Measurements from ENCODE around the gene BSPRY.
"Not testable (repeated sequence)": the region's sequence is repeated elsewhere in the genome, so short reads cannot be mapped to it uniquely, and the experiment has no call there.

The BSPRY gene

DNA sequence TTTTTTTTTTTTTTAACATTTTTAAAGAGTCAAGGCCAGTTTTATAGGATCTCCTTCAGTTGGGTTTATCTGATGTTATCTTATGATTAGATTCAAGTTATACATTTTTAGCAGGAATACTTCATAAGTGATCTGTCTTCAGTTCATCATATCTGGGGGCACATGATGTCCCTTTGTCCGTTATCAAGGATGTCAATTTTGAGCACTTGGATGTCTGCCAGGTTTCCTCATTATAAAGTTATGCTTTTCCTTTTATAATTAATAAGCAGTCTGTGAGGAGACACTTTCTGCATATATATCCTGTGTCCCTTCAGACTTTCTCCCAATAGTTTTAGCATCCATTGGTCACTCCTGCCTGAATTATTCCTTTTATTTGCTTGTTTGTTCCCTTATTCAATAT is 15.6 kb downstream of the BSPRY start (continued):
- no peak for TF ChIP-seq ZNF654 (tag by site-specific recombination; IDR thresholded peaks at IDR 0.05; ENCODE audit: low read depth)

DNA sequence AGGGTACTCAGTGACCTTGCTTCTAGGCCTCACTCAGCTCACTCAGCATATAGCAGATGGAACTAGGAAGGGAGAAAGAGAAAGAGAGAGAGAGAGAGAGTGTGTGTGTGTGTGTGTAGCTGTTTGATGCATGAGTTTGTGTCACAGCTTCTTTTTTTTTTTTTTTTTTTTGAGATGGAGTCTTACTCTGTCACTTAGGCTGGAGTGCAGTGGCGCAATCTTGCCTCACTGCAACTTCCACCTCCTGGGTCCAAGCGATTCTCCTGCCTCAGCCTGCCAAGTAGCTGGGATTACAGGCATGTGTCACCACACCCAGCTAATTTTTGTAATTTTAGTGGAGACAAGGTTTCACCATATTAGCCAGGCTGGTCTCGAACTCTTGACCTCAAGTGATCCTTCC is 16.3 kb downstream of the BSPRY start:
- H3K4me1 ChIP-seq (ENCODE audit: control insufficient read depth, insufficient read depth, low read length); H3K9me3 ChIP-seq (ENCODE audit: control insufficient read depth, insufficient read depth, low read depth, low read length); H3K4me3 ChIP-seq (ENCODE audit: low read depth, low read length); H3K36me3 ChIP-seq (ENCODE audit: control insufficient read depth in 2 of 2, insufficient read depth in 1 of 2, low read length in 2 of 2); CTCF ChIA-PET; H3K27ac ChIP-seq (ENCODE audit: extremely low read depth, low read depth, low read length): not testable (repeated sequence)
- POLR2A ChIA-PET = interaction anchor here (0.7 to 1.9 kb wide), 3 partner anchors 25 to 144 kb away, joined by 4 to 10 read pairs (median 6); partner anchors contain the start of gene WDR31

DNA sequence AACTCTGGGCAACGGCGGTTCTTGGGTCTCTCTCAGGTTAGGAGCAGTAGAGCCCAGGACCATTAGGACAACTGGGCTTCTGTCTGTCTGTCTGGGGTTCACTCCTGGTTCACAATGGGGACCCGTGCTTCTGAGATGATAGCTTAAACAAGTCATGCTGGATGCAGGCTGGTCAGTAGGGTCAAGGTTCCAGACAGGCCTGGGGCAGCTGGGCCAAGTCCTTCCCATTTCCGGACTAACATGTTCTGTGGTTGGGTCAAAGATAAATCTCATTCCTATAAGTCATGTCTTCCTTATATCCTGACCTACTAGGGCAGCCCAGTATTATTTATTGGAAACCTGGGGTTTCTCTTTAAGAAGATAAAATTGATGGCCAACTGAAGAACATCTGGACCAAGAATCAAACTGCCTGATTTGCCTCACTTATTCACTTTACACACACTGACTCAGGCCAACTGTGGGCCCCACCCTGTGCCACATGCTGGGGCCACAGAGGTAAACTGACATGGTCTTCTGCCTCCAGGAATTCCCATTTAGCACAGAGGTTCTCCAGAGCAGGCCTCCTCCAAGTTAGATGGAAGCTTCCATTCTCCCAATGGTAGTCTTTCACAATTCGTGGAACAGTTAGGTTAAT is 19.1 kb downstream of the BSPRY start:
- no peak overlapping the region for H3K4me3 ChIP-seq (ENCODE audit: low read depth, low read length)
- POLR2A ChIA-PET = no interaction called here
- H3K36me3 ChIP-seq (ENCODE audit: control insufficient read depth in 2 of 2, insufficient read depth in 1 of 2, low read length in 2 of 2) = peaks cover 0 to 11% of the 10 kb centered on the region in 2 experiments; a peak in 1 of 3 replicates
- H3K27ac ChIP-seq (ENCODE audit: extremely low read depth, low read depth, low read length) = no peak overlapping the region
- H3K4me1 ChIP-seq (ENCODE audit: control insufficient read depth, insufficient read depth, low read length) = no peaks in the 10 kb centered on the region
- CTCF ChIA-PET = interaction anchor here (0.7 kb wide), 1 partner anchor 130 kb away, joined by 4 read pairs; no protein-coding TSS in a partner anchor
- no peaks in the 10 kb centered on the region for H3K9me3 ChIP-seq (ENCODE audit: control insufficient read depth, insufficient read depth, low read depth, low read length)
- TF ChIP-seq, protein P1, sequence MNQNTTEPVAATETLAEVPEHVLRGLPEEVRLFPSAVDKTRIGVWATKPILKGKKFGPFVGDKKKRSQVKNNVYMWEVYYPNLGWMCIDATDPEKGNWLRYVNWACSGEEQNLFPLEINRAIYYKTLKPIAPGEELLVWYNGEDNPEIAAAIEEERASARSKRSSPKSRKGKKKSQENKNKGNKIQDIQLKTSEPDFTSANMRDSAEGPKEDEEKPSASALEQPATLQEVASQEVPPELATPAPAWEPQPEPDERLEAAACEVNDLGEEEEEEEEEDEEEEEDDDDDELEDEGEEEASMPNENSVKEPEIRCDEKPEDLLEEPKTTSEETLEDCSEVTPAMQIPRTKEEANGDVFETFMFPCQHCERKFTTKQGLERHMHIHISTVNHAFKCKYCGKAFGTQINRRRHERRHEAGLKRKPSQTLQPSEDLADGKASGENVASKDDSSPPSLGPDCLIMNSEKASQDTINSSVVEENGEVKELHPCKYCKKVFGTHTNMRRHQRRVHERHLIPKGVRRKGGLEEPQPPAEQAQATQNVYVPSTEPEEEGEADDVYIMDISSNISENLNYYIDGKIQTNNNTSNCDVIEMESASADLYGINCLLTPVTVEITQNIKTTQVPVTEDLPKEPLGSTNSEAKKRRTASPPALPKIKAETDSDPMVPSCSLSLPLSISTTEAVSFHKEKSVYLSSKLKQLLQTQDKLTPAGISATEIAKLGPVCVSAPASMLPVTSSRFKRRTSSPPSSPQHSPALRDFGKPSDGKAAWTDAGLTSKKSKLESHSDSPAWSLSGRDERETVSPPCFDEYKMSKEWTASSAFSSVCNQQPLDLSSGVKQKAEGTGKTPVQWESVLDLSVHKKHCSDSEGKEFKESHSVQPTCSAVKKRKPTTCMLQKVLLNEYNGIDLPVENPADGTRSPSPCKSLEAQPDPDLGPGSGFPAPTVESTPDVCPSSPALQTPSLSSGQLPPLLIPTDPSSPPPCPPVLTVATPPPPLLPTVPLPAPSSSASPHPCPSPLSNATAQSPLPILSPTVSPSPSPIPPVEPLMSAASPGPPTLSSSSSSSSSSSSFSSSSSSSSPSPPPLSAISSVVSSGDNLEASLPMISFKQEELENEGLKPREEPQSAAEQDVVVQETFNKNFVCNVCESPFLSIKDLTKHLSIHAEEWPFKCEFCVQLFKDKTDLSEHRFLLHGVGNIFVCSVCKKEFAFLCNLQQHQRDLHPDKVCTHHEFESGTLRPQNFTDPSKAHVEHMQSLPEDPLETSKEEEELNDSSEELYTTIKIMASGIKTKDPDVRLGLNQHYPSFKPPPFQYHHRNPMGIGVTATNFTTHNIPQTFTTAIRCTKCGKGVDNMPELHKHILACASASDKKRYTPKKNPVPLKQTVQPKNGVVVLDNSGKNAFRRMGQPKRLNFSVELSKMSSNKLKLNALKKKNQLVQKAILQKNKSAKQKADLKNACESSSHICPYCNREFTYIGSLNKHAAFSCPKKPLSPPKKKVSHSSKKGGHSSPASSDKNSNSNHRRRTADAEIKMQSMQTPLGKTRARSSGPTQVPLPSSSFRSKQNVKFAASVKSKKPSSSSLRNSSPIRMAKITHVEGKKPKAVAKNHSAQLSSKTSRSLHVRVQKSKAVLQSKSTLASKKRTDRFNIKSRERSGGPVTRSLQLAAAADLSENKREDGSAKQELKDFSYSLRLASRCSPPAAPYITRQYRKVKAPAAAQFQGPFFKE (tag by site-specific recombination; IDR thresholded peaks at IDR 0.05; ENCODE audit: borderline replicate concordance) = no peak
- TF ChIP-seq REPIN1 (tag by site-specific recombination; IDR thresholded peaks at IDR 0.05; ENCODE audit: low read depth) (no peak), ZFP69B (tag by site-specific recombination; IDR thresholded peaks at IDR 0.05) (no peak)

DNA sequence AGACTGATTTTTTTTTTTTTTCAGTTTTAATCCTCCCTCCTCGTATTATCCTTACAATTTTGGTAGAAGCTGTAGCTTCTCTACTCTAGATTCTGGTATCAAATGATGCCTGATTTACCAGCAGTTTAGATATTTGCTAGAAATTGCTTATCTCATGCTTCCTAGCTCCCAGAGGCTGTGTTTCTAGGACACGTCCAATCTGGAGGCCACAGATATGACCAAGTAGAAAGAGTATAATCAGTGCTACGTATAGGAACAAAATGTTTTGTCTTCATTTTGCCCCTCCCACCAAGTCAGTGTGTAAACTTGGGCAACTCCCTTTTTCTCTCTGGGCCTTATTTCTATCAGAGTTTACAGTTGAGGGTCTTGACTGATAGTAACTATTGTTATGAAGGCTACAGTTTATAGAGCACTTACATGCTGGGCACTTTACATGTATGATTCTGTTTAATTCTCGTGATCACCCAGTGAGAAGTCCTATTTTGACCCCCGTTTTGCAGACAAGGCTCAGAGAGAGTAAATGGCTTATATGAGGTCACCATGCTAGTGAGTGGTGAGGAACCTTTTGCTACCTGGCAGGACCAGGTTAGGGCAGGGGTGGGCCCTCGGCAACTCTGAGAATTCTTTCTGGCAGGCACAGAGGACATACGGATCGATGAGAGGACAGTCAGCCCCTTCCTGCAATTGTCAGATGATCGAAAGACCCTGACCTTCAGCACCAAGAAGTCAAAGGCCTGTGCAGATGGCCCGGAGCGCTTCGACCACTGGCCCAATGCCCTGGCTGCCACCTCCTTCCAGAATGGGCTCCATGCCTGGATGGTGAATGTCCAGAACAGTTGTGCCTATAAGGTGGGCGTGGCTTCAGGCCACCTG is 19.9 kb downstream of the BSPRY start:
- no peak overlapping the region for H3K4me3 ChIP-seq (ENCODE audit: low read depth, low read length)
- no peak for TF ChIP-seq TCF7L2 (IDR thresholded peaks at IDR 0.05; ENCODE audit: borderline replicate concordance, low read depth, low read length)
- TF ChIP-seq ZNF549 (tag by site-specific recombination; IDR thresholded peaks at IDR 0.05) = no peak
- TF ChIP-seq BCL11B (tag by site-specific recombination; IDR thresholded peaks at IDR 0.05; ENCODE audit: low read depth) = no peak
- no peak for TF ChIP-seq ZNF514 (tag by site-specific recombination; IDR thresholded peaks at IDR 0.05)
- TF ChIP-seq ZBTB21 (tag by site-specific recombination; IDR thresholded peaks at IDR 0.05) = no peak
- no peak for TF ChIP-seq MEIS1 (CRISPR knock-in tag; IDR thresholded peaks at IDR 0.05; ENCODE audit: borderline replicate concordance)
- TF ChIP-seq ZNF624 (tag by site-specific recombination; IDR thresholded peaks at IDR 0.05) = no peak
- TF ChIP-seq ZNF530 (tag by site-specific recombination; IDR thresholded peaks at IDR 0.05; ENCODE audit: low read depth) = no peak
- TF ChIP-seq ZEB2 (tag by site-specific recombination; IDR thresholded peaks at IDR 0.05) = no peak
- no peak for TF ChIP-seq ZBTB7A (tag by site-specific recombination; IDR thresholded peaks at IDR 0.05; ENCODE audit: low read depth)
- peaks cover 0 to 19% of the 10 kb centered on the region in 2 experiments; a peak in 1 of 3 replicates for H3K36me3 ChIP-seq (ENCODE audit: control insufficient read depth in 2 of 2, insufficient read depth in 1 of 2, low read length in 2 of 2)
- no peaks in the 10 kb centered on the region for H3K4me1 ChIP-seq (ENCODE audit: control insufficient read depth, insufficient read depth, low read length)
- no peaks in the 10 kb centered on the region for H3K9me3 ChIP-seq (ENCODE audit: control insufficient read depth, insufficient read depth, low read depth, low read length)
- POLR2A ChIA-PET = no interaction called here
- H3K27ac ChIP-seq (ENCODE audit: extremely low read depth, low read depth, low read length) = no peak overlapping the region
- CTCF ChIA-PET = interaction anchor here (0.7 to 1.2 kb wide), 2 partner anchors 131 to 222 kb away, joined by 3 to 4 read pairs; no protein-coding TSS in a partner anchor
